GM18868 (cell line): ENCODE results near the gene OTUD5.
A peak's percentile ranks its signal among the peaks of the same experiment; 100 is the strongest.

ENCODE experiments used
- ATAC-seq: cut with Tn5 transposase; IDR thresholded peaks from one replicate; pipeline ENCODE4 v1.9.1; 2021; ENCODE audit warnings: mild to moderate bottlenecking, moderate library complexity; ENCODE audit not compliant: unreplicated experiment

OTUD5 gene

GRCh38 chrX:48913605-48914366 lies 43.6 kb downstream of the OTUD5 start:
- ATAC-seq: no peak

- ATAC-seq: peak; percentile 77
Measured at GRCh38 chrX:48911412-48912182, 45.8 kb downstream of the OTUD5 start, which contains the start of gene SLC35A2. TSS of gene SLC35A2 (minus strand) at chrX:48911646. CDS start at chrX:48911636, 10 bp downstream.

DNA sequence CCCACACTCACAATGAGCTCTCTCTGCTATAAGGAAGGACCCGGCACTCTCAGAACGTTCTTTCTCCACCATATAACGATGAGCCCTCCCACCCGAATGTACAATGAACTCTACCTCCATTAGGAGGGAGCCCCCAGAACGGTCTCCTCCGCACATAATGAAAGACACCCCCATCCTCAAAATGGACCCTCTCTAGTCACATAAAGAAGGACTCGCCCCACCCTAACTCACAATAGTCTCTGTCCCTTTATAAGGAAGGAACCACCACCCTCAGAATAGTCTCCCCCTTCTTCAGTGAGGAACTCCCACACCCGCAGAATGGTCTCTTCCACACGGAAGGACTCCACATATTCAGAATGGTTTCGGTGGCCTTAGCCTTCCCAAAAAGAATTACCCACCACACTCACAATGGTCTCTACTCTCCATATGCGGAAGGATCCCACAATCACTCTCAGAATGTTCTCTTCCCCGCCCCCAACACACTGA lies 46.4 kb downstream of the OTUD5 start:
- no peak for ATAC-seq

DNA sequence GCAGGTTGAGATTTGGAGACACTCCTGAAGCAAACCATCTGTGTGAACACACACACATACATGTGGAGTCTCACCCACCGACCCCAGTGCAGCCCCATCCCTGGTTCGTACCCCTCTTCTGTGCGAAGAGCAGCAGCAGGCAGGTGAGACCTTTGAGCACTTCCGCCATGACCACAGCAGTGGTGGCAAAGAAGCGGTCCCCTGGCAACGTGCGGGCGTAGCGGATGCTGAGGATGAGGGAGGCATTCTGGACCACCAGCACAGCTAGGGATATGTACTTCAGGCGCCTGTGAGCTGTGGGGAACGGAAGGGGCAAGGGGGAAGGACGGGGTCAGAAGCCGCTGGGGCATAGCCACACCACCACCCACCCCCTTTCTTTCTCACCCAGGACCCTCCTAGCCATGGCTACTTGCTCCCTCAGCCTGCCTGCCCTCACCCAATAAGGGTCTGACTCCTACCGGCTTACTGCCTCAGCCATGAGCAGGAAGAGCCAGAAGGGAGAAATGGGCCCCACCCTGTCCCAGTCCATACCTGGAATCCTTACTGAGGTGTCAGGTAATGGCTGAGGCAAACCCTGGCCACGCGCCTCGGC lies 47.6 kb downstream of the OTUD5 start:
- no peak for ATAC-seq

DNA sequence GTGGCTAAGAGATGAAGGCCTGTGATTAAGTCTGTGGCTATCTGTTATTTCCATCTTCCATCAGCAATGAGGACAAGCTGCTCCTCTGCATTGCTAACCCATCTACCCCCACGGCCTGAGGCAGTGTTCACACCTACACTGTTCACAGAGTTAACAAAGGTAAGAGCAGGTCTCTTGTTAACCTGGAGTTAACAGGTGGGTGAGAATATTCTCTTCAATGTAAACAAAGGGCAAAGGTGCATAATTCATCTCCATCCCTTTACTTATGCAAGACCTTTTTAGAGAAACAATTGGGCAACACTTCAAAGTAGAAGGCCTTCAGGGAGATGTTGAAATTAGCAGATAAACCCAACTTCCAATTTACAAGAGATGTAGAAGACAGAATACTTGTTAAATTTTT lies 48.8 kb downstream of the OTUD5 start:
- no peak for ATAC-seq

DNA sequence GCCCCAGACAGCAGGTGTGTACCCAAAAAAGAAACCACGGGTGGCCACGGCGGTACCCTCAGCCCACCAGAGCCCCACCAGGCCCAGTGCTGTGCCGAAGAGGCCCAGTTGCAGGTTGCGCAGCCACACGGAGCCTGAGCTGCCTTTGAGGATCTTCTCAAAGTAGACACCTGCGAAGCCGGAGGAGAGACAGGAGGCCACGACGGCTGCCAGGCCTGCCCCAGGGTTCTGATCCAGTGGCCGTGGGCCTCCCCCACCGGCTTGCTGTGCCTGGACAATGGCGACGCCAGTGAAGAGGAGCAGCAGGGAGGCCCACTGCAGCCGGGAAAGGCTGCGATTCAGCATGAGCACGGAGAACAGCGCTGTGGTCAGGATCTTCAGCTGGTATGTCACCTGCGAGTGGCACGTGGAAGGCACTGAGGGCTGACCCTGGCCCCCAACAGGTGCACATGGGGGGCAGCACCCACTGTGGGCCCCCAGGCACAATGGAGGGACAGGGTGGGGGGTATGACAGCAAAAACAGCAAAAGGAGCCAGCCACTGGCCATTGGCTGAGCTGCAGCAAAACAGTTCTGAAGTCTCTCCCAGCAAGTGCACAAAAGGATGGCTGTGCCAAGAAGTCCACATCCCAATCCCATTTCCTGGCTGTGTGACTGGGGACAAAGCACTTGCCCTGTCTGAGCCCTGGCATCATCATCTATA lies 52.2 kb downstream of the OTUD5 start:
- no peak for ATAC-seq

DNA sequence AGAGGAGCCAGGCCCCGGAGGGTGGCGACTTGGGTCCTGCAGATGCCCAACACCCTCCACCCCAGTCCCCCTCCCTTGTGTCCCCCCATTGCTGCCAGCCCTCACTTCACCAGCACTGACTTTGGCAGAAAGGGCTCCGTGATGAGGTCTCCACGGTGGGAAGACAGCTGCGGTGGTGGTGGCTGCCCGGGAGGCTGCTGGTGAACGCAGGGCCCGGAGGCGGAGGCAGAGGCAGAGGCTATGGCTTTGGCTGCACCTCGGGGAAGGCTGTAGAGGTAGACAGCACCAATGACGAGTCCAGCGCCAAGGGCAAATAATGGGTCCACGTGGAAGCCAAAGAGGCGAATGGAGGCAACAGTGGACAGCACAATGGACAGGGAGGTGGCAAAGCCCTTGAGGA lies 52.8 kb downstream of the OTUD5 start:
- no peak for ATAC-seq

DNA sequence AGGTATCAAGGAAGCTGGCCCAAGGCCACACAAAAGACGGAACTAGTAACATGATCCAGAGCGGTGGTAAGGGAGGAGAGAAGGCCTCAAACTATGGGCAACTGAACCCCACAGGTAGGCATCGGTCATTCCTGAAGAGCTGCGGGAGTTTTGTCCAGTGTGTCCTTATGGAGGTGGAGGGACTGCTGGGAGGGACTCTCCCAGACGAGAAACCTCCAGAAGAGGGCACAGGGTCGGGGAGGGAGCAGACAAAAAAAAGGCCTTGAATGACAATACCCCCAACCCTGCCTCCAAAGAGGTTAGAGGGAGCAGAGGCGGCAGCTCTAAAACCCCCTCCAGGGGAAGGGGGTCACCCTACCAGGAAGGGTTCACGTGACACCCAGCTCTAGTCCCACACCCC lies 53.2 kb downstream of the OTUD5 start:
- no peak for ATAC-seq

GRCh38 chrX:48903290-48903689 lies 54.1 kb downstream of the OTUD5 start:
- no peak for ATAC-seq

GRCh38 chrX:48902776-48903175 lies 54.6 kb downstream of the OTUD5 start:
- ATAC-seq: no peak

GRCh38 chrX:48902135-48902534 lies 55.3 kb downstream of the OTUD5 start:
- ATAC-seq: no peak

DNA sequence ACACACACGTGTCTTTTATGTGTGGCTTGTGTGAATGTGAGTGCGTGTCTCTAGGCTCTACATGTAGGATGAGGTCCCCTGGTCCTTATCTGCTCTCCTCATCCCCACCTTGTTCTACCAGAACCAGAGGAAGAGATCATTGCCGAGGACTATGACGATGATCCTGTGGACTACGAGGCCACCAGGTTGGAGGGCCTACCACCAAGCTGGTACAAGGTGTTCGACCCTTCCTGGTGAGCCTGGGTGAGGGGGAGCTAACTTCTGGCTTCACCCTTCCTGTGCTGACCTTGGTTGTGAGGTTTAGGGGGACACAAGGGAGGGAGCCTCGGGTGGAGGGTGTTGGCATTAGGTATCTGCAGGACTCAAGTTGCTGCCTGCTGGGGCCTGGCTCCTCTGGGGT lies 56.3 kb downstream of the OTUD5 start:
- ATAC-seq: no peak

DNA sequence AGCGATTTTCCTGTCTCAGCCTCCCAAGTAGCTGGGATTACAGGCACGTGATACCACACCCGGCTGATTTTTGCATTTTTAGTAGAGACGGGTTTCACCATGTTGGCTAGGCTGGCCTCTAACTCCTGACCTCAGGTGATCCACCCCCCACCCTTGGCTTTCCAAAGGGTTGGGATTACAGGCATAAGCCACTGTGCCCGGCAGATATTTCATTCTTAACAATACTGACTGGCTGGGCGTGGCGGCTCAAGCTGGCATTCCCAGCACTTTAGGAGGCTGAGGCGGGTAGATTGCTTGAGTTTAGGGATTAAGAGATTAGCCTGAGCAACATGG lies 58.4 kb downstream of the OTUD5 start:
- ATAC-seq: no peak

- peak; percentile 90 for ATAC-seq
Measured at GRCh38 chrX:48897625-48898306, 59.6 kb downstream of the OTUD5 start, which contains the start of the genes PQBP1 and TIMM17B. TSS of gene PQBP1 (plus strand) at chrX:48897930. CDS start at chrX:48898510, 580 bp downstream. TSS of gene TIMM17B (minus strand) at chrX:48897768. CDS start at chrX:48897749, 19 bp downstream.

GRCh38 chrX:48897157-48897624 lies 60.2 kb downstream of the OTUD5 start:
- ATAC-seq: peak; percentile 16

DNA sequence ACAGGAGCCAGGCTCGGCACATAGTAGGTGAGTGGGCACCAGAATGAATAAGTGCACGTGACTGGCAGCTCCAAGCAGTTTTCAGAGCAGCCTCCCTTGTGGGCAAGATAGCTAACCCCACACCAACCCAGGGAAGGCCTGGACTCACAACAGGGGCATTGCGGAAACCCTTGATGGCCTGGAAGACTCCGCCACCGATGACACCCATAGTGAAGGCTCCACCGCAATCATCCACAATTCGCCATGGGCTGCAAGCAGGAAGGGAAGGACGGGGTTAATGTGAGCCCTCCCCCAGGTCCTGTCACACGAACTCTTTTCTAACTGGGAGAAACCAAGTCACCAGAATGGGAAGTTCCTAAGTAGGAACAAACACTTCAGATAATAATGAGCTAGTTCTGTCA lies 60.8 kb downstream of the OTUD5 start:
- no peak for ATAC-seq

DNA sequence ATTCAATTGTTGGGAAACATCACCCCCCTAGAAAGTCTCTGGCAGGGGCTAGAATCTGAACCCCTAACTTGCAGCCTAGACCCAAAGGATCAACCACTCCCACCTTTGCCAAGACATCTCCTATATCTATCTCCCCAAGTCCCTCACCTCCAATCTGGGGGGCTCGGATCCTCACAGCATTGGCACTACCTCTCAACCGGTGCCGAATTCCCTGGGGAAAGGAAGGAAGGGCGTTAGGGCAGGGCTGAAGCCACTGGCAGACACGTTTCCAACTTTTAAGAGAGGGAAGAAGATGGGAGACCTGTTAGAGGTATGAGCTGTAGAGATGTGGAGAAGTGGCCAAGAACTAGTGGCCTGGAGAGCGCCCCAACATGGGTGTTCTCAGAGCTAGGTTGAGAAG lies 62.5 kb downstream of the OTUD5 start:
- ATAC-seq: no peak

DNA sequence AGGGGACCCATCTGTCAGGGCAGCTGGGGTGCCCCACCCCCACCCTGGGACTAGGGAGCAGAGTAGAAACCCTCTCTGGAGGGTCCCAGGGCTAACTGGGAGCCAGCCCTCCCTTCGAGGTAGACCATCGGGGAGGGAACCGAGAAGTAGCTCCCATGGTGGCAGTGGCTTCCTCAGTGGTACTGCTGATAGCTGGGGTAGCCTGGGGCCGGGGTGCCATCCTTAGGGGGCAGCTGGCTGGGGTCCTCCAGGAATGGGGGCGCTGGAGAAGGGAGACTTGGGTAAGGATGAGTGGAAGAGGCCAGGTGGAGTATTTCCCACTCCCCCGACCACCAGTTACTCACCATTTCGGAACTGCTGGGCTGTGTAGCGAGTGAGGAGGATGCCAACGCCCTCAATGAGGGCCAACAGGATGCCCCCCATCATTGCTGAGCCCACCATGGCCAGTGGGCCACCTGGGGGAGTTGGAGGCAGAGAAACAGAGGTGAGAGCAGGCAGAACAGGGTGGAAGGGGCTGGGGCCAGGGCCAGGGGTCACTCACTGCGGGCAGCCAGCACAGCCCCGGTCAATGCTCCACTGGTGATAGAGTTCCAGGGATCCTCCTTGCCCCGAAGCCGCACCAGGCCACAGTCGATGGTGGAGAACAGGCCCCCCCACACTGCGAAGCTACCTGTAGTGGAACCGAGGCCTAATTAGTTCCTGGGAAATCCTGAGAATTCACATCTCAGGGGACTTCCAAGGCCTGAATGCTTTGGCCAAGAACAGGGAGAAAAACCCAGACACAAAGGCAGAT lies 63.7 kb downstream of the OTUD5 start:
- ATAC-seq: no peak

DNA sequence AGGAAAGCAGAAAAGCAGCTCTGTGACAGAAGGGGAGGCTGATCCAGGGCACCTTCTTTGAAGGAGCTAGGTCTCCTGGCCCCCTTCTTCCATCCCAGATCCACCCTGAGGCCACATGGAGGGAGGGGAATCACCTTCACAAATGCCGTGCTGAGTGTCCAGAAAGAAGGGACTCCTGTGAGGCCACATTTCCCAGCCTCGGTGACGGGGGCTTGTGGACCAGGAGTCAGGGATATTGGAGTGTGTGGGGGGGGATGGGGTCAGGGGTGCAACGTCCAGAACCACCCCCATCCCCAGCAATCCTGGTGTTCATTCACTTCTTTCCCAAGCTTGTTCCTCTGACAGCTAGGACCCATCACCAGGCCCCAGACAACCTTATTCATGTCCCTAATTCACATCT lies 64.5 kb downstream of the OTUD5 start:
- no peak for ATAC-seq
